ENCODE measurements around the gene ZNF611.
"Not testable (repeated sequence)": the region's sequence is repeated elsewhere in the genome, so short reads cannot be mapped to it uniquely, and the experiment has no call there.

The ZNF611 gene

GRCh38 chr19:52675239-52675638 is 59.6 kb downstream of the ZNF611 start:
- DNase-seq = not testable (repeated sequence)

- DNase-seq = no peak
Measured at GRCh38 chr19:52673014-52673413, 61.8 kb downstream of the ZNF611 start.

- DNase-seq = no peak
Measured at GRCh38 chr19:52670046-52670445, 64.8 kb downstream of the ZNF611 start.

DNA sequence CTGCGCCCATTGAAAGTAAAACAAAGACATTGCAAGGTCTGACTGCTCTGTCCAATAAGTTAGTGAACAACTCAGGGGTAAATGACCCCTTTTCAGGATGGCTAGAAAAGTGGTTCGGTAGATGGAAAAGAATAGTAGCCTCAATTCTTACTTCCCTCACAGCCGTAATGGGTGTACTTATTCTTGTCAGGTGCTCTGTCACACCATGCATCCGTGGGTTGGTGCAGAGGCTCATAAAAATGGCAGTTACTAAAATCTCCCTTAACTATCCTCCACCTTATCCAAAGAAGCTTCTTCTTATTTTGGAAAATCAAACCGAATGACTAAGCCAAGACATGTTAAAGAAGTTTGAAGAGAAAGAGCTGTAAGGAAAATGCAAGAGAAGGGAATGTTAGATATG is 65.3 kb downstream of the ZNF611 start:
- DNase-seq = no peak

DNA sequence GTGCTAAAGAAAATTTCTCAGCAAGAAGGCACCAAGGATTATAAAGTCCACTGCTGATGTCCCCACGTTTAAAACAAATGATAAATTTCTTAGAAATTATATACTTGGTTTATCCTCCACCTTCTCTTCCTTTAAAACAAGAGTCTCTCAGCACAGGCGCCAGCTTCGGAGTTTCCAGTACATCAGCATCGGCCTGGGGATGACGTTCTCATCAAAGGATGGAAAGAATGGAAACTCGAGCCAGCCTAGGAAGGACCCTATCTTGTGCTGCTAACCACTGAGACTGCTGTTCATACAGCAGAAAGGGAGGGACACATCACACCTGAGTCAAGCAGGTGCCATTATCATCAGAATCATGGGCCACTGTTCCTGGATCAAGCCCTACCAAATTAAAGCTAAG is 66.9 kb downstream of the ZNF611 start:
- no peak for DNase-seq

DNA sequence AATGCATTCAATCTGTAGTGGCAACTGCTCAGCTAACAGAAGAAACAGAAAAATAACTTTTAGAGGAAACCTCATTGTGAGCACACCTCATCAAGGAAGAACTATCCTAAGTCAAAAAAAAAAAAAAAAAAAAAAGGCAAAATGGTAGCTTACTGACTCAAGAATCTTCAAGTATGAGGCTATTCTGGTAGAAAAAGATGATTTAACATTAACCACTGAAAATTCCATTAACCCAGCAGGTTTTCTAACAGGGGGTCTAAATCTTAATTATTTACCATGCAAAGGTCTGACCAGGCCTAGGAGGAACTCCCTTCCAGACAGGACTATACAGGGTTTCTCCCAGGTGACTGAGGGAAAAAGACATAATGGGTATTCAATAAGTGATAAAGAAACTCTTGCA is 68.3 kb downstream of the ZNF611 start:
- no peak for DNase-seq

DNA sequence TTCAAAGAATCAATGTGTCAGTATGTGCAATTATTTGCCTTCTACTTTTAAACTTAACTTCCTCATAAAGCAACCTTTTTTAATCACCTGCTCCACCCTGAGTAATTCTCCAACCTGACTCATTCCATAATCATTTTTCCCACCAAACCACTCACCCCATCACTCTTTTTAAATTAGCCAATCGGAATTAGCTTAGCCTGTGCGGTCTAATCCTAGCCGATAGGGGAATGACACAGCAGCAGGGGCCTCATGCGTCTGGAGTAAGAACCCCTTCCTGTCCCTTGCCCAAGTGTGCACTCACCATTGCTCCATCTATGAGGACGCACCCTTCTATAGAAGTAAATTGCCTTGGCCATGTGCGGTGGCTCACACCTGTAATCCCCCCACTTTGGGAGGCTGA is 69.3 kb downstream of the ZNF611 start:
- DNase-seq = no peak

DNA sequence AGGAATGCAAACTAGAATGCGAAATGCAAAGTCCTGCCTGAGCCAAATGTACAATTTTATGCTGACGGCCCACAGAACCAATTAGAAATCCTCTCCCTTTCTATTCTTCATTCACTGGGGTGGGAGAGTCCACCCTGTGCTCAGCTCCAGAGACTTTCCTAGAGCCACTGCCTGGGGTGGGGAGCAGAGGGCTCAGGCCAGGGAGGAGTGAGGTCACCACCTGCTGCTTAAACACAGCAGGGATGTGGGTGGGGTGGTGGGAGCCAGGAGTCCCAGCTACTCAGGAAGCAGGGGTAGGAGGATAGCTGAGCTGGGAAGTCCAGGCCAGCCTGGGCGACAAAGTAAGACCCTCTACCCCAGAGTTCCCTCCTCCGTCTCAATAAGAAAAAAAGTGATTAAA is 69.8 kb downstream of the ZNF611 start:
- DNase-seq = no peak

DNA sequence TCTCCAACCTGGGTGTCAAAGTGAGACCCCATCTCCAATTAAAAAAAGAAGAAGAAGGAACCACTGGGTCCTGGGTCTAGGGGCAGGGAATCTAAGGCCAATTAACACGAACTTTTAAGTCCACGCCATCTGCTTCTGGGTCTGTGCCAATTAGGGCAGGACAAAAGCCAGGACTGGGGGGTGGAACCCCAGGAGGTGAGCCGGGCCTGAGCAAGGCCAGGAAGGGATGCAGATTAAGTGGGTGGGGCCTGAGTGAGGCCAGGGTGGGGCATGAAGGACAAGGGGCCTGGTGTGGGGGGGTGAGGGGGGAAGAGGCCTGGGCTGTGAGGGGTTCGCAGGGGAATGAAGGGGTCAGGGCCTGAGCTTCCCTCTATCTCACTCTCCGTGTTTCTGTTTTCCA is 70.4 kb downstream of the ZNF611 start:
- DNase-seq = no peak

DNA sequence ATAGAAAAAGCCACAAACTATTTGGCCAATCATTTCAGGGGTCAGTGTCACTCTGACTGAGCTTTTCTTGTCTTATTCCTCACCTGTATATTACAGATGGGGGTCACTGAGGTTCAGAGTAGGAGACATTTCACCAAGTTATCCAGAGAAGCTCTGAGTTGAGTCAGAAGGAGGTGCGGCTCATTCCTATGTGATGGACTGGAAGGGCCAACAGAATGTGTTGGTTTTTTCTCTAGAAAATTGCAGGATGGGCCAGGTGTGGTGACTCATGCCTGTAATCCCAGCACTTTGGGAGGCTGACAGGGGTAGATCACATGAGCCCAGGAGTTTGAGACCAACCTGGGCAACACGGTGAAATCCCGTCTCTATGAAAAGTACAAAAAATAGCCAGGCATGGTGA is 72.2 kb downstream of the ZNF611 start:
- DNase-seq = no peak

DNA sequence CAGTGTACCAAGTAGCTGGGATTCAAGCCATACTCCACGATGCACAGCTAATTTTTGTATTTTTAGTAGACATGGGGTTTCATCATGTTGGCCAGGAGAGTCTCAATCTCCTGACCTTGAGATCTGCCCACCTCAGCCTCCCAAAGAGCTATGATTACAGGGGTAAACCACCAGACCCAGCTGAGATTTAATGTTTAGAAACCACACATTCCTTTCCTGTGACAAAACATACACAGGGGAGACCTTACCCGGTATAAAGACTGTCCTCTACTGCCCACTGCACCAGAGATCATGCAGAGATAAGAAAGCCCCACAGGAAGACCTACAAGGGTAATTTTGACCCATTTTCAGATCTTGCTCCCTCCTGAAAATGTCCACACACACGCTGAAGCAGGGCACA is 73.9 kb downstream of the ZNF611 start:
- no peak for DNase-seq

- no peak for DNase-seq
Measured at GRCh38 chr19:52659013-52659412, 75.8 kb downstream of the ZNF611 start.

DNA sequence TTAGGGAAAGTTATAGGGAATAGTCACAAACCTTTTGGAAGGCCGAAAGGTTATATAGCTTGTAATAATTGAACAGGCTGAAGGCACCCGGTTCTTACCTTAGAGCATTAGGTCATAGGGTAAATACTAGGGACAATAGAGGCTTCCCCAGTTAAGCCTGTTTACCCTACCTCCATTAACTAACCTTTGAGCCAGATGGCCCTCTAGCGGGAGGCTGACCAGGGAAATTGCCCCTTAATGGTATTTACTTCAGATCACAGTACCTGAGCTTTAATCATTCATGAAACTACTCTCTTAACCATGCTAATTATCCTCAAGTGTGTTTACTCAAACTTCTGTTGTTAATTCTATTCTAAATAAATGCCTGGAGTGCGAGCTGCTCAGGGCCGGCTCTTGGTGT is 76.2 kb downstream of the ZNF611 start:
- no peak for DNase-seq

DNA sequence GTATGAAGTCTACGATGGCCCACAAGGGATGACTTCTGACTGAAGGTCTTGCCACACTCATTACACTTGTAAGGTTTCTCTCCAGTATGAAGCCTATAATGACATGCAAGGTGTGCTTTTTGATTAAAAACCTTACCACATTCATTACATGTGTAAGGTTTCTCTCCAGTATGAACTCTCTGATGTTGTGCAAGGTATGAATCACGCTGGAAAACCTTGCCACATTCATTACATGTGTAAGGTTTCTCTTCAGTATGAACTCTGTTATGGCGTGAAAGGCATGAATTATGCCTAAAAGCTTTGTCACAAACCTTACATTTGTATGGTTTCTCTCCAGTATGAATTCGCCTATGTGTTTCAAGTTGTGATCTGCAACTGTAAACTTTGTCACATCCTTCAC is 81.7 kb downstream of the ZNF611 start:
- no peak for DNase-seq
